HG03025 (cell line): ENCODE results near the gene KRTAP10-5.
"Not testable (repeated sequence)": the region's sequence is repeated elsewhere in the genome, so short reads cannot be mapped to it uniquely, and the experiment has no call there.

ENCODE experiments used
- ATAC-seq: cut with Tn5 transposase; IDR thresholded peaks from one replicate; pipeline ENCODE4 v1.9.1; 2021; ENCODE audit warnings: mild to moderate bottlenecking, moderate library complexity; ENCODE audit not compliant: unreplicated experiment, low FRiP score

Gene KRTAP10-5

GRCh38 chr21:44572959-44573583 lies 7.3 kb downstream of the KRTAP10-5 start:
- ATAC-seq: no peak

GRCh38 chr21:44571844-44572782 lies 8.3 kb downstream of the KRTAP10-5 start:
- ATAC-seq: no peak

GRCh38 chr21:44571296-44571695 lies 9.1 kb downstream of the KRTAP10-5 start:
- ATAC-seq: no peak

GRCh38 chr21:44569861-44570517 lies 10.4 kb downstream of the KRTAP10-5 start:
- no peak for ATAC-seq

GRCh38 chr21:44568667-44569556 lies 11.5 kb downstream of the KRTAP10-5 start:
- ATAC-seq: no peak

GRCh38 chr21:44568261-44568660 lies 12.1 kb downstream of the KRTAP10-5 start:
- ATAC-seq: no peak

GRCh38 chr21:44567481-44568171 lies 12.8 kb downstream of the KRTAP10-5 start:
- no peak for ATAC-seq

GRCh38 chr21:44566403-44566802 lies 14.0 kb downstream of the KRTAP10-5 start:
- ATAC-seq: no peak

GRCh38 chr21:44564886-44565598 lies 15.4 kb downstream of the KRTAP10-5 start:
- ATAC-seq: no peak

- no peak for ATAC-seq
These were observed 16.3 kb downstream of the KRTAP10-5 start for GRCh38 chr21:44564099-44564498.

- ATAC-seq: no peak
These were observed 21.7 kb downstream of the KRTAP10-5 start, which contains the start of gene KRTAP10-3 for GRCh38 chr21:44558695-44559094. Gene KRTAP10-3, minus strand, starts transcription at chr21:44558795. Its CDS starts 80 bp downstream, at chr21:44558715.

- not testable (repeated sequence) for ATAC-seq
These were observed 22.1 kb downstream of the KRTAP10-5 start for GRCh38 chr21:44558329-44558675.

GRCh38 chr21:44557491-44558328 lies 22.7 kb downstream of the KRTAP10-5 start:
- no peak for ATAC-seq

- ATAC-seq: no peak
These were observed 23.5 kb downstream of the KRTAP10-5 start for GRCh38 chr21:44556879-44557278.

- ATAC-seq: no peak
These were observed 25.1 kb downstream of the KRTAP10-5 start for GRCh38 chr21:44555200-44555875.

- ATAC-seq: no peak
These were observed 27.7 kb downstream of the KRTAP10-5 start for GRCh38 chr21:44552681-44553080.

- ATAC-seq: no peak
These were observed 28.3 kb downstream of the KRTAP10-5 start for GRCh38 chr21:44552136-44552535.
